Measurements from ENCODE around the gene DTNB. TPM values are rescaled to one million over a fixed set of nuclear protein-coding genes. Genes with fewer than 3 reads are reported as not detected.

DTNB gene
- polyA plus RNA-seq, 1 donor from 2014 or later: 22.5 TPM

GRCh38 chr2:25333981-25334380 lies 339.4 kb downstream of the DTNB start:
- no peak for TF ChIP-seq SMC3 (conservative IDR thresholded peaks at IDR 0.05; ENCODE audit: poor library complexity)
- TF ChIP-seq RAD21 (conservative IDR thresholded peaks at IDR 0.05): no peak
- no peak for TF ChIP-seq TAF1 (IDR thresholded peaks at IDR 0.05; ENCODE audit: low read depth)
- TF ChIP-seq MXI1 (conservative IDR thresholded peaks at IDR 0.05; ENCODE audit: poor library complexity, severe bottlenecking): no peak
- no peak for TF ChIP-seq CTCF (IDR thresholded peaks at IDR 0.05; ENCODE audit: poor library complexity, severe bottlenecking)
- no peak for TF ChIP-seq EZH2 (IDR thresholded peaks at IDR 0.05; ENCODE audit: borderline replicate concordance, insufficient read depth, low read length, poor library complexity, severe bottlenecking)
- no peak for TF ChIP-seq REST (IDR thresholded peaks at IDR 0.05; ENCODE audit: borderline replicate concordance)
- no peak for TF ChIP-seq EP300 (conservative IDR thresholded peaks at IDR 0.05; ENCODE audit: poor library complexity, severe bottlenecking)
- TF ChIP-seq POLR2AphosphoS5 (IDR thresholded peaks at IDR 0.05): no peak
- Histone ChIP-seq H3K9me3 (ENCODE audit: low read length) (no peaks in the 10 kb centered on the region), H3K9me2 (ENCODE audit: insufficient read depth, low read length) (no peaks in the 10 kb centered on the region), H2AFZ (ENCODE audit: low read depth, low read length) (no peak overlapping the region), H3K4me2 (ENCODE audit: low read length) (no peak overlapping the region), H4K20me1 (ENCODE audit: insufficient read depth) (peaks cover 5% of the 10 kb centered on the region), H3K36me3 (ENCODE audit: insufficient read depth, low read length) (no peaks in the 10 kb centered on the region), H3F3A (ENCODE audit: insufficient read depth, low read length, poor library complexity, severe bottlenecking) (no peaks in the 10 kb centered on the region), H3K4me3 (ENCODE audit: low read length) (no peak overlapping the region), H3K9ac (ENCODE audit: low read length) (no peak overlapping the region), H3K79me2 (replicated peaks; ENCODE audit: insufficient read depth, low read length) (peaks cover 8% of the 10 kb centered on the region), H3K27ac (ENCODE audit: low read length) (no peak overlapping the region), H3K27me3 (ENCODE audit: insufficient read depth, low read depth, low read length) (no peaks in the 10 kb centered on the region)

GRCh38 chr2:25332571-25332970 lies 340.8 kb downstream of the DTNB start:
- H3K9ac ChIP-seq (ENCODE audit: low read length): no peak overlapping the region
- H3K4me3 ChIP-seq (ENCODE audit: low read length): no peak overlapping the region
- TF ChIP-seq POLR2AphosphoS5 (IDR thresholded peaks at IDR 0.05): no peak
- no peak for TF ChIP-seq REST (IDR thresholded peaks at IDR 0.05; ENCODE audit: borderline replicate concordance)
- TF ChIP-seq MXI1 (conservative IDR thresholded peaks at IDR 0.05; ENCODE audit: poor library complexity, severe bottlenecking): no peak
- TF ChIP-seq SMC3 (conservative IDR thresholded peaks at IDR 0.05; ENCODE audit: poor library complexity): no peak
- no peak for TF ChIP-seq TAF1 (IDR thresholded peaks at IDR 0.05; ENCODE audit: low read depth)
- TF ChIP-seq RAD21 (conservative IDR thresholded peaks at IDR 0.05): no peak
- no peak overlapping the region for H3K4me2 ChIP-seq (ENCODE audit: low read length)
- H2AFZ ChIP-seq (ENCODE audit: low read depth, low read length): no peak overlapping the region
- H4K20me1 ChIP-seq (ENCODE audit: insufficient read depth): peaks cover 5% of the 10 kb centered on the region
- peaks cover 8% of the 10 kb centered on the region for H3K79me2 ChIP-seq (replicated peaks; ENCODE audit: insufficient read depth, low read length)
- no peaks in the 10 kb centered on the region for H3K9me2 ChIP-seq (ENCODE audit: insufficient read depth, low read length)
- H3K36me3 ChIP-seq (ENCODE audit: insufficient read depth, low read length): no peaks in the 10 kb centered on the region
- no peak overlapping the region for H3K27ac ChIP-seq (ENCODE audit: low read length)
- no peaks in the 10 kb centered on the region for H3K27me3 ChIP-seq (ENCODE audit: insufficient read depth, low read depth, low read length)
- no peaks in the 10 kb centered on the region for H3K9me3 ChIP-seq (ENCODE audit: low read length)
- H3F3A ChIP-seq (ENCODE audit: insufficient read depth, low read length, poor library complexity, severe bottlenecking): no peaks in the 10 kb centered on the region
